B cell (primary cell): ENCODE data around the gene MPPE1.

ENCODE experiments used
- EZH2 ChIP-seq: IDR thresholded peaks from 2 replicates; pipeline ENCODE4 v1.6.1; 2012; ENCODE audit warnings: borderline replicate concordance, low read depth, mild to moderate bottlenecking, moderate library complexity, low read length; ENCODE audit not compliant: insufficient read depth, poor library complexity, severe bottlenecking
- TF ChIP-seq, protein P1 (sequence below): fragments of 200-600 bp; IDR thresholded peaks from one replicate; pipeline ENCODE4 v1.8.0; 2022; ENCODE audit warnings: antibody characterized with exemption, mild to moderate bottlenecking

GRCh38 chr18:11880586-11881304 is 27.4 kb downstream of the MPPE1 start:
- TF ChIP-seq EZH2 = no peak
- TF ChIP-seq, protein P1, sequence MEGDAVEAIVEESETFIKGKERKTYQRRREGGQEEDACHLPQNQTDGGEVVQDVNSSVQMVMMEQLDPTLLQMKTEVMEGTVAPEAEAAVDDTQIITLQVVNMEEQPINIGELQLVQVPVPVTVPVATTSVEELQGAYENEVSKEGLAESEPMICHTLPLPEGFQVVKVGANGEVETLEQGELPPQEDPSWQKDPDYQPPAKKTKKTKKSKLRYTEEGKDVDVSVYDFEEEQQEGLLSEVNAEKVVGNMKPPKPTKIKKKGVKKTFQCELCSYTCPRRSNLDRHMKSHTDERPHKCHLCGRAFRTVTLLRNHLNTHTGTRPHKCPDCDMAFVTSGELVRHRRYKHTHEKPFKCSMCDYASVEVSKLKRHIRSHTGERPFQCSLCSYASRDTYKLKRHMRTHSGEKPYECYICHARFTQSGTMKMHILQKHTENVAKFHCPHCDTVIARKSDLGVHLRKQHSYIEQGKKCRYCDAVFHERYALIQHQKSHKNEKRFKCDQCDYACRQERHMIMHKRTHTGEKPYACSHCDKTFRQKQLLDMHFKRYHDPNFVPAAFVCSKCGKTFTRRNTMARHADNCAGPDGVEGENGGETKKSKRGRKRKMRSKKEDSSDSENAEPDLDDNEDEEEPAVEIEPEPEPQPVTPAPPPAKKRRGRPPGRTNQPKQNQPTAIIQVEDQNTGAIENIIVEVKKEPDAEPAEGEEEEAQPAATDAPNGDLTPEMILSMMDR = no peak
